CD4-positive, alpha-beta memory T cell (primary cell): ENCODE measurements around the gene TAF3. TPM values are rescaled to one million over a fixed set of nuclear protein-coding genes. Genes with fewer than 3 reads are reported as not detected.

Source experiments
- CTCF ChIA-PET: fragments of 350-600 bp; sonication (Branson Sonifier 250); formaldehyde crosslinking; loops from one replicate; lab custom pipeline; 2021; ENCODE audit warnings: inconsistent platforms; ENCODE audit not compliant: partially characterized antibody; lab: Charles Lee
- POLR2A ChIA-PET: fragments of 350-600 bp; sonication (Branson Sonifier 250); formaldehyde crosslinking; loops from one replicate; lab custom pipeline; 2021; ENCODE audit not compliant: partially characterized antibody; lab: Charles Lee
- DNase-seq, 5 donors: peaks; one replicate each; pipeline versions ENCODE4 v3.0.0 to v3.0.0-alpha.2; 2020 to 2022; ENCODE audit warnings: mixed read lengths in 1 of 5
- H3K27ac ChIP-seq: one replicate; pipeline ENCODE4 v1.7.0; 2013; ENCODE audit warnings: low read depth, low read length
- H3K27me3 ChIP-seq: 2 replicates; pipeline ENCODE4 v1.7.0; 2013; ENCODE audit warnings: mild to moderate bottlenecking, low read length, moderate library complexity; ENCODE audit not compliant: insufficient read depth
- H3K36me3 ChIP-seq: 2 replicates; pipeline ENCODE4 v1.7.0; 2013; ENCODE audit warnings: mild to moderate bottlenecking, low read length, moderate library complexity; ENCODE audit not compliant: insufficient read depth
- H3K4me1 ChIP-seq: 2 replicates; pipeline ENCODE4 v1.7.0; 2013; ENCODE audit warnings: mild to moderate bottlenecking, low read length, moderate library complexity; ENCODE audit not compliant: insufficient read depth
- H3K4me3 ChIP-seq, 2 donors: one replicate each; pipeline ENCODE4 v1.7.0; 2013; ENCODE audit warnings: low read length in 2 of 2, mild to moderate bottlenecking in 1 of 2
- H3K9me3 ChIP-seq, 2 donors: one replicate each; pipeline ENCODE4 v1.7.0; 2013; ENCODE audit warnings: low read length in 2 of 2, control low read depth in 1 of 2; ENCODE audit not compliant: control insufficient read depth in 1 of 2
- H3K27ac Mint-ChIP-seq, 7 donors: one replicate each; pipeline ENCODE4 v1.8.0; 2020 to 2021; ENCODE audit warnings: mixed read lengths in 7 of 7, mild to moderate bottlenecking in 6 of 7, inconsistent platforms in 3 of 7, moderate library complexity in 3 of 7
- H3K27me3 Mint-ChIP-seq, 2 donors: one replicate each; pipeline ENCODE4 v1.8.0; 2020 to 2021; ENCODE audit warnings: mixed read lengths in 2 of 2
- H3K36me3 Mint-ChIP-seq, 2 donors: one replicate each; pipeline ENCODE4 v1.8.0; 2020 to 2021; ENCODE audit warnings: mixed read lengths in 2 of 2, inconsistent platforms in 1 of 2, mild to moderate bottlenecking in 1 of 2
- H3K4me1 Mint-ChIP-seq, 4 donors: one replicate each; pipeline ENCODE4 v1.8.0; 2020 to 2021; ENCODE audit warnings: mixed read lengths in 4 of 4, mild to moderate bottlenecking in 1 of 4
- H3K4me3 Mint-ChIP-seq, 8 donors: one replicate each; pipeline ENCODE4 v1.8.0; 2020 to 2021; ENCODE audit warnings: mixed read lengths in 8 of 8, mild to moderate bottlenecking in 7 of 8, moderate library complexity in 6 of 8, inconsistent platforms in 3 of 8
- H3K9me3 Mint-ChIP-seq, 8 donors: one replicate each; pipeline ENCODE4 v1.8.0; 2020 to 2021; ENCODE audit warnings: mixed read lengths in 8 of 8, mild to moderate bottlenecking in 5 of 8, inconsistent platforms in 3 of 8, moderate library complexity in 1 of 8
- intact Hi-C: fragments of 100-400 bp; cut with micrococcal nuclease; formaldehyde crosslinking; loops from one replicate; pipeline ENCODE4 v1.15.1; 2023
- polyA plus RNA-seq, 2 donors: library from polyadenylated mRNA; unstranded; fragments of 300-500 nt; fragmentation: Illumina TruSeq; gene quantifications; one replicate each; pipeline ENCODE4 v1.2.3, GENCODE V29; 2021
- total RNA-seq, 2 experiments: library from RNA; stranded (reverse); gene quantifications; one replicate each; pipeline ENCODE4 v1.2.3, GENCODE V29; 2021

The TAF3 gene
- total and polyA plus RNA-seq, 4 experiments from 2014 or later: 3.0 to 21.8 (median 18.5) TPM

DNA sequence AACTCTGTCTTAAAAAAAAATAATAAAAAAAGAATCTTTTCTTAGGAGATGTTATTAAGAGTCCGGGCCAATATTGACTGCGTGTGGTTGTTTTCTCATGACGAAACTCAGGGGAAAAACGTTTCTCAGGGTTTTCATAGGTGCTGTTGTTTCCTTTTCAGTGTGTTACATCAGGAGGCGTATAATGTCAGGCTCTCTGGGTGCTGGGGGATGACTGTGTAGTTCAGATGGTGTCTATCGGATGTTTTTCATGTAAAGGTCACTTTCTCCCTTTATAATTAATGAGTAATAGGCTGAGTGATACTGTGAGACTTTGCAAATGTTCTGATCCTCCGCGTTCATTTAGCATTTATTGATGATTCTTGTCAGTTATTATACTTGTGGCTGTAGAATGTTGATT, 84.1 kb downstream of the TAF3 start:
- no peak overlapping the region for H3K4me3 ChIP-seq
- POLR2A ChIA-PET: no interaction called here
- no peaks in the 10 kb centered on the region for H3K36me3 ChIP-seq
- CTCF ChIA-PET: no interaction called here
- intact Hi-C loops: no loop called here
- no peaks in the 10 kb centered on the region for H3K27me3 ChIP-seq
- peak overlapping the region in 1 of 7 donors; percentile 29 for H3K27ac Mint-ChIP-seq
- DNase-seq: no peak
- H3K4me1 ChIP-seq: no peaks in the 10 kb centered on the region
- peaks cover 20 to 28% of the 10 kb centered on the region in 2 donors for H3K36me3 Mint-ChIP-seq
- H3K27me3 Mint-ChIP-seq: no peaks in the 10 kb centered on the region
- no peak overlapping the region for H3K4me3 Mint-ChIP-seq
- no peaks in the 10 kb centered on the region for H3K9me3 ChIP-seq
- H3K27ac ChIP-seq: no peak overlapping the region
- H3K9me3 Mint-ChIP-seq: no peaks in the 10 kb centered on the region
- H3K4me1 Mint-ChIP-seq: peaks cover 2 to 28% (median 18%) of the 10 kb centered on the region in 4 donors

DNA sequence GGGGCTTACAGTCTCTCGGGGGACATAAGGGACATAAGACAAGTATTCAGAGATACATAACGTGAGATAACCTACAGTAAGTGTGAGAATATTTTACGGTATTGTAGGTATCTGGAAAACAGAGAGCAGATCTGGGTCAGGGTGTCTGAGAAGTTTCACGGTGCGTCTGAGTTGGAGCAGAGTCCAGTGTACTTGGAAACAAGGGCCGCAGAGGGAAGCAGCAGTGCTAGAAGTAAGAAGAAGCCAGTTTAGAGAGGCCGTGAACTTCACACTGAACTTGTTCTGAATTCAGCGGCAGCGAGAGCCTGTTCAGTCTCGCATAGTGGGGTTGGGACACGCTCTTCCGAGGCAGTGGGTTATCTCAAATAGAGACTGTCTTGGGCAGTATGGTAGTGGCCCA, 85.5 kb downstream of the TAF3 start:
- H3K27me3 Mint-ChIP-seq: no peaks in the 10 kb centered on the region
- DNase-seq: no peak
- H3K36me3 Mint-ChIP-seq: peaks cover 19 to 23% of the 10 kb centered on the region in 2 donors
- no peaks in the 10 kb centered on the region for H3K27me3 ChIP-seq
- H3K4me1 ChIP-seq: no peaks in the 10 kb centered on the region
- peaks cover 16 to 34% (median 24%) of the 10 kb centered on the region in 4 donors for H3K4me1 Mint-ChIP-seq
- no peaks in the 10 kb centered on the region for H3K9me3 Mint-ChIP-seq
- peak overlapping the region in 1 of 8 donors; percentile 10 for H3K4me3 Mint-ChIP-seq
- H3K9me3 ChIP-seq: no peaks in the 10 kb centered on the region
- POLR2A ChIA-PET: no interaction called here
- intact Hi-C loops: no loop called here
- H3K27ac Mint-ChIP-seq: no peak overlapping the region
- H3K27ac ChIP-seq: no peak overlapping the region
- no peak overlapping the region for H3K4me3 ChIP-seq
- CTCF ChIA-PET: no interaction called here
- H3K36me3 ChIP-seq: no peaks in the 10 kb centered on the region

DNA sequence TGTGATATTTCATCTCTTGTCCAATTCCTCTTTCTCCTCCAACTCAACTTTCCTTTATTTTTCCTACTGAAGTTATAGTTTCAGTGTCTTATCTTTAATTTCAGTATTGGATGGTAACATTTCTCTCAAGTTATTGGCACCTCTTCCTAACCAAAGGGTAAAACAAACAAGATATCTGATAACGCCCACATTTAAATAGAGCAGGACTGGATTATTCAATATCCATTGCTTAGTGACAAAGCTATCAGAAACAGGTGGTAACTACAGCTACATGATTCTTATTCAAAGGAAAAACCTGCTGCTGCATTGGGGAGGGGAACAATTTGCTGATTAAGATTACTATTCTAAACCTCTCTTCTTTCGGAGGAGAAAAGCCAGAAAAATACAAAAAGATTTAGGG, 87.8 kb downstream of the TAF3 start:
- ChIA-PET POLR2A (no interaction called here), CTCF (no interaction called here)
- intact Hi-C loops: no loop called here
- Histone ChIP-seq H3K27me3 (no peaks in the 10 kb centered on the region), H3K4me1 (no peaks in the 10 kb centered on the region), H3K9me3 (no peaks in the 10 kb centered on the region), H3K4me3 (no peak overlapping the region), H3K36me3 (no peaks in the 10 kb centered on the region), H3K27ac (no peak overlapping the region)
- Mint-ChIP-seq H3K4me3 (no peak overlapping the region), H3K4me1 (peaks cover 18 to 30% (median 25%) of the 10 kb centered on the region in 4 donors), H3K36me3 (peaks cover 12% of the 10 kb centered on the region in 2 donors), H3K27ac (no peak overlapping the region), H3K9me3 (no peaks in the 10 kb centered on the region), H3K27me3 (no peaks in the 10 kb centered on the region)
- DNase-seq: no peak

GRCh38 chr10:7908541-7909210, 90.4 kb downstream of the TAF3 start:
- Histone ChIP-seq H3K27me3 (no peaks in the 10 kb centered on the region), H3K27ac (no peak overlapping the region), H3K4me3 (no peak overlapping the region), H3K4me1 (no peaks in the 10 kb centered on the region), H3K36me3 (no peaks in the 10 kb centered on the region), H3K9me3 (no peaks in the 10 kb centered on the region)
- DNase-seq: no peak
- Mint-ChIP-seq H3K9me3 (no peaks in the 10 kb centered on the region), H3K36me3 (peaks cover 8 to 12% of the 10 kb centered on the region in 2 donors), H3K27me3 (no peaks in the 10 kb centered on the region), H3K4me1 (peaks cover 19 to 40% (median 29%) of the 10 kb centered on the region in 4 donors), H3K27ac (peak overlapping the region in 2 of 7 donors; percentile 12 to 29), H3K4me3 (no peak overlapping the region)
- ChIA-PET CTCF (no interaction called here), POLR2A (no interaction called here)
- intact Hi-C loops: no loop called here

- Mint-ChIP-seq H3K9me3 (no peaks in the 10 kb centered on the region), H3K4me3 (no peak overlapping the region), H3K4me1 (peaks cover 13 to 28% (median 17%) of the 10 kb centered on the region in 4 donors), H3K27me3 (no peaks in the 10 kb centered on the region), H3K27ac (no peak overlapping the region), H3K36me3 (peaks cover 1 to 4% of the 10 kb centered on the region in 2 donors)
- intact Hi-C loops: no loop called here
- CTCF ChIA-PET: no interaction called here
- no peaks in the 10 kb centered on the region for H3K27me3 ChIP-seq
- H3K9me3 ChIP-seq: no peaks in the 10 kb centered on the region
- no peak overlapping the region for H3K4me3 ChIP-seq
- H3K27ac ChIP-seq: no peak overlapping the region
- DNase-seq: no peak
- no peaks in the 10 kb centered on the region for H3K36me3 ChIP-seq
- no peaks in the 10 kb centered on the region for H3K4me1 ChIP-seq
- POLR2A ChIA-PET: no interaction called here
Observed at GRCh38 chr10:7913126-7913872, 95.0 kb downstream of the TAF3 start.

- H3K4me3 ChIP-seq: no peak overlapping the region
- intact Hi-C loops: no loop called here
- no peak for DNase-seq
- Mint-ChIP-seq H3K9me3 (no peaks in the 10 kb centered on the region), H3K27me3 (no peaks in the 10 kb centered on the region), H3K27ac (no peak overlapping the region), H3K36me3 (peaks cover 0 to 4% of the 10 kb centered on the region in 2 donors), H3K4me3 (no peak overlapping the region), H3K4me1 (peaks cover 13 to 21% (median 17%) of the 10 kb centered on the region in 4 donors)
- no peak overlapping the region for H3K27ac ChIP-seq
- no peaks in the 10 kb centered on the region for H3K9me3 ChIP-seq
- no peaks in the 10 kb centered on the region for H3K27me3 ChIP-seq
- H3K4me1 ChIP-seq: no peaks in the 10 kb centered on the region
- CTCF ChIA-PET: no interaction called here
- no peaks in the 10 kb centered on the region for H3K36me3 ChIP-seq
- POLR2A ChIA-PET: no interaction called here
Observed at GRCh38 chr10:7915923-7916536, 97.7 kb downstream of the TAF3 start.

GRCh38 chr10:7917736-7918135, 99.4 kb downstream of the TAF3 start:
- POLR2A ChIA-PET: no interaction called here
- Mint-ChIP-seq H3K36me3 (no peaks in the 10 kb centered on the region), H3K9me3 (no peaks in the 10 kb centered on the region), H3K4me3 (no peak overlapping the region), H3K27me3 (no peaks in the 10 kb centered on the region), H3K4me1 (peaks cover 12 to 17% (median 14%) of the 10 kb centered on the region in 4 donors), H3K27ac (no peak overlapping the region)
- no peak for DNase-seq
- no peaks in the 10 kb centered on the region for H3K9me3 ChIP-seq
- H3K36me3 ChIP-seq: no peaks in the 10 kb centered on the region
- H3K27ac ChIP-seq: no peak overlapping the region
- intact Hi-C loops: no loop called here
- H3K4me3 ChIP-seq: no peak overlapping the region
- CTCF ChIA-PET: no interaction called here
- H3K4me1 ChIP-seq: no peaks in the 10 kb centered on the region
- no peaks in the 10 kb centered on the region for H3K27me3 ChIP-seq
